HG02884 (cell line): Measurements from ENCODE around the gene TAS2R9.
"Not testable (repeated sequence)": the region's sequence is repeated elsewhere in the genome, so short reads cannot be mapped to it uniquely, and the experiment has no call there.

Experiments used
- ATAC-seq: cut with Tn5 transposase; IDR thresholded peaks from one replicate; pipeline ENCODE4 v1.9.1; 2021; ENCODE audit warnings: mild to moderate bottlenecking, moderate library complexity; ENCODE audit not compliant: unreplicated experiment

The TAS2R9 gene

GRCh38 chr12:10810068-10810467 lies at the start of gene TAS2R9:
TSS of gene TAS2R9 (minus strand) at chr12:10810168. CDS start at chr12:10810075, 93 bp downstream.
- ATAC-seq, result no peak

DNA sequence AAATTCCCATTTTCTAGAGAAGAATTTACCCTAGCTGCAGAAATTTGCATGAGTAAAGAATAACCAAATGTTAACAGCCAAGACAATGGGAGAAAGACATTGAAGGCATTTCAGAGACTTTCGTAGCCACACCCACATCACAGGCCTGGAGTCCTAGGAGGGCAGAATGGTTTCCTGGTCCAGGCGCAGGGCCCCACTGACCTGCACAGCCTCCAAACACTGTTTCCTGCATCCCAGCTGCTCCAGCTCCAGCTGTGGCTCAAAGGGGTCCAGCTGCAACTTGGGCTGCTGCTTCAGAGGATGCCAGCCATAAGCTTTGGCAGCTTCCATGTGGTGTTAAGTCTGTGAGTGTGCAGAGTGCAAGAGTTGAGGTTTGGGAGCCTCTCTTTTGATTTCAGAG lies 45.8 kb upstream of the TAS2R9 start:
- ATAC-seq, result no peak

- ATAC-seq, result no peak
These were observed 43.8 kb upstream of the TAS2R9 start for GRCh38 chr12:10853776-10854175.

- ATAC-seq, result no peak
These were observed 41.4 kb upstream of the TAS2R9 start for GRCh38 chr12:10851243-10851858.

DNA sequence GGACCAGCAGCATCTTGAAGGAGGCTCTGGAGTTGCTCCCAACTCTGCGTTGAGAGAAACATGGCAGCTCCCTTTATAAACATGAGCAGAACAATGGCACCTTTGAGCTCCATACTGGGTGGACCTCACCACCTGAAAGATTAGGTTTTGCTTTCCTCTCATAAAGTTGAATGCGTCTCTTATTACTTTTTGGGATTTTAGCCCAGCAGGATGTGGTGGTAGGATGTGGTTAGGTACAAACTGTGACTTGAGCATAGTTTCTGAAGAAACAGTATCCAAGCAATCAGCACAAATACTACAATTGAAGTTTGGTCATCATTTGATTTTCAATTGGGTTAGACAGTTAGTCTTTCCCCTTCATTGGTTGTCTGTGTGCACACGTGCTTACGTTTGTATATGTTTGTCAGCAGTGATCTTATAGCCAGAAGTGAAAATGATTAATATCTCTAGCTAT lies 39.5 kb upstream of the TAS2R9 start, which contains the start of gene PRR4:
Gene PRR4 (minus strand): TSS at position 51 of the 454 bp plus-strand sequence. CDS start 38 bp downstream, at position 13.
- ATAC-seq, result no peak

- ATAC-seq, result no peak
These were observed 37.8 kb upstream of the TAS2R9 start for GRCh38 chr12:10847744-10848143.

DNA sequence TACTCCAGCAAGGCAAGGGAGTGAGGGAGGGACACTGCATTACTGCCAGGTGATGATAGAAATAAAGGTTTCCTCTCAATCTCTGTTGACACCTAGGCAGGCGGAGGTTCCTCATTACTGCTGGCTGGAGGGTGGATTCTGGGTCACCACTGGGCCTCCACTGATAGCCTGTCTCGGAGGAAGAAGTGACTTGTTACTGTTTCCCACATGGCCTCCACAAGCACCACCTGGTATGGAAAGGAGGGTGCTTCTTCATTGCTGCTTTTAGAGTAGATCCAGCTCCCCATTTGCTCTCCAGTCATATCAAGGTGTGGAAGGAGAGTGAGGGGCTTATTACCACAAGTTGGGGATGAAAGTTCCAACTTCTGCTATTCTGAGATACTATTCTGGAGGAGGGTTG lies 32.9 kb upstream of the TAS2R9 start:
- no peak for ATAC-seq

- ATAC-seq, result no peak
These were observed 28.5 kb upstream of the TAS2R9 start for GRCh38 chr12:10838461-10838860.

- no peak for ATAC-seq
These were observed 20.0 kb upstream of the TAS2R9 start for GRCh38 chr12:10829994-10830393.

- no peak for ATAC-seq
These were observed 16.3 kb upstream of the TAS2R9 start, which contains the start of gene TAS2R10 for GRCh38 chr12:10826258-10826657. TSS of gene TAS2R10 (minus strand) at chr12:10826358. CDS start at chr12:10826269, 89 bp downstream.

DNA sequence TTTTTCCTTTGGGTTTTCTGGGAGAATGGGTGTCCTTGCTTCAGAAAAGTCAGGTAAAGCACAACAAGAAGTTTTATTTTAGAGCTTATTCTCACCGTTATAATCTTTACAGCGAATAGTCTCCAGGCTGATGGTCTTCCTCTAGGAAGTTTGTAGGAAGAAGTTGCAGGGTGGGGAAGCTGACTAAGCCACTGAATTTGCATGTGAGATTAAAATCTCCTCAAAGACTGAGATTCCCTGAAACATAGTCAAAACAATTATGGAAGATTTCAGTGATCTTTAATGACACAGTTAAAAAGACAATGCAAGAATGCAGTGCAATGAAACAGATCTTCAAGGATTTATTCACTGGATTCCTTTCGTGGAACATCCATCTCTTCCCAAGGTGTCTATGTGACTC lies 15.0 kb upstream of the TAS2R9 start:
- no peak for ATAC-seq

- no peak for ATAC-seq
These were observed 2.0 kb upstream of the TAS2R9 start for GRCh38 chr12:10811883-10812536.

DNA sequence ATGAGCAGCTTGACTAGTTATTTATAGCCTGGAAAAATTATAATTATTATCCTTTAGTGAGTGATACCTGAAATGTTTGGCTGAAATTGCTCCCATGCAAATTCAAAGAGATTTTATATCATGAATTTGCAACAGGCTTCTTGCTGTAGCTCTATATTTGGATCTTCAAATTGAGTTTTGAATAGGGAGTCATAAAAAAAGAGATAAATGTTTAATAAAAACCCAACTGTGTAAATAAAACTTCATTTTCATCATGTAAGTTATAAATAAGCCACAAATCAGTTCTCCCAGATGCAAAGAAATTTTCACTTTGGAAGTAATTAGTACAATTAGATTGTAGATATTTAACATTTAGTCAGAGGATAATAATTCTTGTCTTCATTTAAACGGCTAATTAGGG lies 2.8 kb downstream of the TAS2R9 start, which contains the start of gene TAS2R8:
Gene TAS2R8 (minus strand): TSS at position 101 of the 400 bp plus-strand sequence. CDS start 306 bp downstream, outside the sequence.
- no peak for ATAC-seq

DNA sequence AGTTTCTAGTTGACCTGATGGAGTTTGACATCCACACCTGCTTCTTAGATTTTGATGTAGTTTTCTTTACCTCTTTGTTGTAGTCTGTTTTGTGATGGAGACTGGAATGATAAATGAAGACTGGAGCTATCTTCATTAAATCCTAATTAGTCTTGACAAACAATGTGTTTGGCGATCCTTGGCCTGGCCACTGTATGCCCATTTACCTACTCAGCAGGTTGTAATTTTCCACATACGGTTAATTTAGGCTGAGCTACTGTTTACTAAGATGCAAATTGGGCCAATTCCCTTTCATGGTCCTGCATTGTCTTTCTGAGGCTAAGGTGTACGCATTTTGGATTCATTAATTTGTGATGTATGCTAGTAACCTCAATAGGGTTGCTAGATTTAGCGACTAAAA lies 7.4 kb downstream of the TAS2R9 start, which contains the start of gene TAS2R7:
Gene TAS2R7 (minus strand): TSS at position 41 of the 400 bp plus-strand sequence. CDS start 57 bp downstream, outside the sequence.
- no peak for ATAC-seq

- ATAC-seq, result no peak
These were observed 8.2 kb downstream of the TAS2R9 start for GRCh38 chr12:10801741-10802140.

DNA sequence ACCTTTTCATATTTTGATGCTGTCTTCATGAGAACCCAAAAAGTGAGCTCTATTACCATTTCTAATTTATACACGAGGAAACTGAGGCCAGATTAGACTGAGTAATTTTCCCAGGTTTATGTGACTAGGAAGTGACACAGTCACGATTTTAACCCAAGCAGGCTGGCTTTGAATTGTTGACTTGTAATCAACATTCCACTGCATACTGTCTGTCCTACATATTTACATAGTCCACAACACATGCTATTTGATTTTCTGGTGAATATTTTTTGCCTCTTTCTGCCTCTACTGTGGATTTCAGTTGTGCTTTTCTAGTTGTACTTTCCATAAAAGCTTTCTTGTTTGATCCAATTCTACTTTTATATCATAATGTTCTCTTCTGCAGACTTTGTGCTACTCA lies 15.7 kb downstream of the TAS2R9 start:
- ATAC-seq, result no peak

DNA sequence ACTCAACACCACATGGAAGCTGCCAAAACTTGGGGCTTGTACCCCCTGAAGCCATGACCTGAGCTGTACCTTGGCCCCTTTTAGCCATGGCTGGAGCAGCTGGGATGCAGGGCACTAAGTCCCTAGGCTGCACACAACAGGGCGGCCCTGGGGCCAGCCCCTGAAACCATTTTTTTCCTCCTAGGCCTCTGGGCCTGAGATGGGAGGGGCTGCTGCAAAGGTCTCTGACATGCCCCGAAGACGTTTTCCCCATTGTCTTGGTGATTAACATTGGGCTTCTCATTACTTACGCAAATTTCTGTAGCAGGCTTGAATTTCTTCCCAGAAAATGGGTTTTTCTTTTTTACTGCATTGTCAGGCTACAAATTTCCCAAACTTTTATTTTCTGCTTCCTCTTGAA lies 18.2 kb downstream of the TAS2R9 start:
- ATAC-seq, result not testable (repeated sequence)

DNA sequence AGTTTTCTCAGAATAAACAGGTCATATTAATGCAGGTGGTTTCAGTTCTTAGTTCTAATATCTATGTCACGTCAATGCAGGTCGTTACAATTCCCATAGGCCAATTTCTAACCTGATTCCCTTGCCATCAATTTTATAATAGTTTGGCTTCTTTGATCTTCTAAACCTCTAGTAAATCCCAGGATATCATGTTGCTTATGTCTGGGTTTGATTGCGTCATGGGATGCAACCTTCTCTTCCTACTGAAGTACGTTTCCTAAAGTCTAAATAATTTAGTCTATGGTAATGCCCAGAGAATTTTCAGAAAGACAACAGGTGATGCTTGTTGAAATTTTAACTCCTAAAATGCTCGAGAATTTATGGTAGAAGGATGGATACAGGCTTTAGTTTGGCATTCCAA lies 26.7 kb downstream of the TAS2R9 start:
- ATAC-seq, result no peak

DNA sequence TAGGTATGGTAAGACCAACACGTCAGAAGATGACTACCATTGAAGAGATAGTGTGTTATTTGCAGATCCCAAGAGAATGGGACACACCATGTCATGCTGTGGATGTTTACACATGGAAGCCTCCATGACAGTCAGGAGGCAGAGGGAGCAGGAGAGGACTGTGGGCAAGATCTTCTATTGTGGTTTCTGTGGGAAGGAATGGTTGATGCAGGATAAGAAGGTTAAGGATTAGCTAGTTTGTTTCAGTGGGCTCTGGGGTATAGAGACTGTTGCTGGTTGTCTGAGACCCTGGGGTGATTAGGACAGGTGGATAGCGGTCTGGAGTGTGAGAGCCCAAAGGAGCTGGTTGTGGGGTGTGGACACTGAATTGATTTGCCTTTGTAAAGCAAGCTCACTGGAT lies 30.9 kb downstream of the TAS2R9 start:
- ATAC-seq, result no peak

DNA sequence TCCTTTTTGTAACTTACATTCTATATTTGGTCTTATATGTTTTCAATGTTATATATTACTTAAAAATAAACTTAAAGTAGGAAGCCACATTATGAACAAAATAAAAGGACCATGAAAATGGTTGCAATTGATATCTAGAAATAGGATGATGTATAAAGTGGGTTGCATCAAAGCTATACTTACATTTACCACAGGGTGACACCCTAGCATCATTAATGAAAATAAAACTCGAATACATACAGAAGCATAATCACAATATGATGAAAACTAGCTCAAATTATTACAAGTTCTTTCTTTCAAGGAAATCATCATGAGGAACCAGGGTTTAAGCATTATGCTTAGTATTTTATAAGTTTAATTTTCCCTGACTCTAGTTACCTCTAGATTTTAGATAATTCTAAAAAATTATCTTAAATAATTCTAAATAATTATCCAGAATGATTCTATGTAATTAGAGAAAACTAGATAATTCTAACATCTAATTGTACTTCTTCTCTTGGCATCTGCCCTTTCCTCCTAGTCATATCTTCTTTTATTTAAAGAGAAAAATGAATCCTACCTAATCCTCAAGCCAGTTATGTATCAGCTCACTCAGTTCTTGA lies 38.7 kb downstream of the TAS2R9 start:
- ATAC-seq, result no peak

DNA sequence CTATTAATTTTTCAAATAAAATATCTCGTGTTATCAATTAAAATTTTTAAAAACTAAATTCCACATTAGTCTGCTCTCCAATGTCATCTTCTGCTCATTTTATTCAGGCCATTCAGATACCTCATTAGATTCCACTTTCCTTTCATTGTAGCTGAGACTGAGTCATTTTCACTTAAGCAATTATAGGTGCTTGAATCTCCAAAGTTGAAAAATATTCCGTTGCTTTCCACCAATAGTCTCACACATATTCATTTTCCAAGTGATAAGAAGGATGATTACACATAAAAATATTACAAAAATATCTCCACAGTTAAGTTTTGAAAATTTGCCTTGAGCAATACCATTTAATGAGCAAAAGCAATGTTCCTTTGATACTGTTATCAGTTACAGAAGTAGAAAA lies 50.3 kb downstream of the TAS2R9 start:
- no peak for ATAC-seq
